Pancreas (tissue), 10 donors: Measurements from ENCODE around the gene DNM3. TPM values are rescaled to one million over a fixed set of nuclear protein-coding genes. Genes with fewer than 3 reads are reported as not detected.
"Not testable (repeated sequence)": the region's sequence is repeated elsewhere in the genome, so short reads cannot be mapped to it uniquely, and the experiment has no call there.

Source experiments
- ATAC-seq, 4 donors: fragments of 200-7000 bp; cut with Tn5 transposase; one replicate each; pipeline versions ENCODE4 v1.8.0 to v1.9.1; 2020; ENCODE audit warnings: mild to moderate bottlenecking in 4 of 4, moderate library complexity in 4 of 4
- DNase-seq, 6 donors: peaks; one replicate each; pipeline ENCODE4 v3.0.0-alpha.2; 2020
- FAIRE-seq: peaks from 2 replicates; lab custom pipeline; 2012; peaks lifted over from hg19 to GRCh38; lab: Jason Lieb, UNC
- H3K27ac ChIP-seq, 4 donors: fragments of 200-600 bp; sonication (generic); 1 replicate in 3 of 4; 2 replicates in 1 of 4; pipeline versions ENCODE4 v1.5.0 to v1.8.0; 2020
- H3K27me3 ChIP-seq, 4 donors: fragments of 200-600 bp; one replicate each; pipeline ENCODE4 v1.8.0; 2021
- H3K36me3 ChIP-seq, 3 donors: fragments of 200-600 bp; sonication (generic) in 1 of 3; one replicate each; pipeline versions ENCODE4 v1.5.0 to v1.8.0; 2020 to 2021
- H3K4me1 ChIP-seq, 3 donors: fragments of 200-600 bp; one replicate each; pipeline ENCODE4 v1.8.0; 2021
- H3K4me3 ChIP-seq, 4 donors: fragments of 200-600 bp; sonication (generic) in 2 of 4; one replicate each; pipeline versions ENCODE4 v1.5.0 to v1.8.0; 2020 to 2021
- H3K9me3 ChIP-seq, 4 donors: fragments of 200-600 bp; one replicate each; pipeline ENCODE4 v1.8.0; 2021
- CTCF ChIP-seq, 4 donors: fragments of 200-600 bp; sonication (generic) in 3 of 4; IDR thresholded peaks; one replicate each; pipeline versions ENCODE4 v1.5.0 to v1.8.0; 2021; ENCODE audit warnings: antibody characterized with exemption in 4 of 4
- WGBS, 2 donors: extraction: QIAGEN DNeasy Blood & Tissue Kit; methylation state at CpG; one replicate each; pipeline ENCODE4 v1.1.7; 2013; 5-methylcytosine and 5-hydroxymethylcytosine counted together
- intact Hi-C, 3 donors: fragments of 100-400 bp; cut with DNase I; formaldehyde crosslinking; loops; one replicate each; pipeline versions ENCODE4 v1.11.1 to v1.14.2; 2022
- polyA plus RNA-seq, 2 donors: library from polyadenylated mRNA; stranded (reverse); fragments of 200-250 nt; gene quantifications; one replicate each; pipeline ENCODE4 v1.2.3, GENCODE V29; 2013
- total RNA-seq, 6 donors: library from RNA; stranded (reverse); fragmentation: NEBNext Ultra II Directional in 4 of 6; extraction: Animal tissue kit (Norgen Biotek cat#: 25700) in 4 of 6; gene quantifications; one replicate each; pipeline versions ENCODE4 v1.2.1 to v1.2.4, GENCODE V29; 2021 to 2023
- donor health status: healthy with polysubstance abuse.
- donor health status: DM: no; HTN: no; CAD: no; lungs with moderate emphysema.
- donor health status: DM: no; HTN: no; CAD: no.
- donor health status: control.
- donor health status: control.
- donor health status: Bipolar disorder and iron deficiency.
- donor health status: DM: yes; HTN: yes; CAD: no.
- donor health status: DM: no; HTN: no; CAD: no.
- donor health status: DM: no; HTN: no; CAD: no.
- donor health status: DM: yes; HTN: yes; CAD: no.

The DNM3 gene
- total and polyA plus RNA-seq, 8 donors = 0.40 to 1.3 (median 0.78) TPM

GRCh38 chr1:172018727-172019311, 177.5 kb downstream of the DNM3 start:
- WGBS, 2 donors = 69 to 83% methylated on average over 1 of the region's 1 CpG
- DNase-seq = no peak
- Histone ChIP-seq H3K4me1 (no peaks in the 10 kb centered on the region), H3K4me3 (no peak overlapping the region), H3K9me3 (no peaks in the 10 kb centered on the region), H3K27ac (no peak overlapping the region), H3K36me3 (no peaks in the 10 kb centered on the region), H3K27me3 (no peaks in the 10 kb centered on the region)
- no peak for FAIRE-seq
- no peak for TF ChIP-seq CTCF (IDR thresholded peaks at IDR 0.05)
- intact Hi-C loops = no loop called here
- no peak for ATAC-seq

DNA sequence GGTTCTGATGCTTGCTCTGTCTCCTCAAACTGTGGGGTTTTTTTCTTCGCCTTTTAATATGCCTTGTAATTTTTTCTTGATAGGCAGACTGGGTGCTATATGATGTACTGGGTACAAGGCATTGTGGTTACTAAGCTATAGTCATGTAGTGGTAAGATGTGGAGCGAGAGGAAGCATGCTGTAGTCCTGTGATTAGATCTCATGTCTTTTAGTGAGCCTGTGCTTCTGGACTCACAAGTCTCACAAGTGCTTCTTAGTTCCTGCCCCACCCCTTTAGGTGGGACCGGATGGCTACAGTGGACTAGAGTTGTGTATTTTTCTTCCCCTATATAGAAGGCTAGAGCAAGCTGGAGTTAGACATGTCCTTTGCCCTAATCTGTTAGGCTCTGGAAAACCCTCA, 178.7 kb downstream of the DNM3 start:
- TF ChIP-seq CTCF (IDR thresholded peaks at IDR 0.05) = no peak
- intact Hi-C loops = no loop called here
- Histone ChIP-seq H3K27me3 (no peaks in the 10 kb centered on the region), H3K9me3 (no peaks in the 10 kb centered on the region), H3K4me3 (no peak overlapping the region), H3K36me3 (no peaks in the 10 kb centered on the region), H3K4me1 (no peaks in the 10 kb centered on the region), H3K27ac (no peak overlapping the region)
- ATAC-seq (no peak), DNase-seq (no peak), FAIRE-seq (no peak)
- WGBS, 2 donors = 74 to 85% methylated on average over 3 of the region's 3 CpGs

- intact Hi-C loops = no loop called here
- no peaks in the 10 kb centered on the region for H3K9me3 ChIP-seq
- H3K27me3 ChIP-seq = no peaks in the 10 kb centered on the region
- WGBS, 2 donors = 72 to 78% methylated on average over 5 of the region's 5 CpGs
- H3K36me3 ChIP-seq = no peaks in the 10 kb centered on the region
- no peak for FAIRE-seq
- ATAC-seq = peak in 1 of 4 donors; percentile 55
- H3K4me1 ChIP-seq = no peaks in the 10 kb centered on the region
- H3K4me3 ChIP-seq = no peak overlapping the region
- no peak for DNase-seq
- H3K27ac ChIP-seq = no peak overlapping the region
- TF ChIP-seq CTCF (IDR thresholded peaks at IDR 0.05) = no peak
These were observed 183.2 kb downstream of the DNM3 start for GRCh38 chr1:172024516-172024915.

GRCh38 chr1:172024944-172025738, 183.8 kb downstream of the DNM3 start:
- peak in 2 of 6 donors; percentile 18 to 24 for DNase-seq
- intact Hi-C loops, H3K27me3 ChIP-seq, H3K4me1 ChIP-seq, H3K27ac ChIP-seq, H3K9me3 ChIP-seq, H3K36me3 ChIP-seq, FAIRE-seq, H3K4me3 ChIP-seq, ATAC-seq: not testable (repeated sequence)
- WGBS, 2 donors = 71% methylated on average over 13 of the region's 13 CpGs

DNA sequence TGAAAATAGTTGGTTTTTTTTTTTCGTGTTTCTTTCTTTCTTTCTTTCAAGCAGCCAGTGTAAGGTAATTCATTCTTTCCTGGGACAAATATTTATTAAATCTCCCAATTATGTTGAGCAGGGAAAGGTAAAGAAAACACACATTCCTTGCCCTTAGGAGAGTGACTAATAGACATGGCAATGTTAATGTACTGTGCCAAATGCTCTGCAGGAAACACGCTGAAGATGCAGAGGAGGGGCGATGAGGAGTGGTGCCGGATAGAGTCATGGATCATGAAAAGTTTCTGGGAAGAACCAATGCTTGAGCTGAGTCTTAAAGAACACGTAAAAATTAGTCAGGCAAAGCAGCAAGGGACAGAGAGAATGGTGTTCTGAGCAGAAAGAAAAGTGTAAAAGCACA, 199.2 kb downstream of the DNM3 start:
- ATAC-seq = no peak

More for the DNA sequence above, 199.2 kb downstream of the DNM3 start:
- FAIRE-seq (no peak), DNase-seq (no peak)
- Histone ChIP-seq H3K9me3 (no peaks in the 10 kb centered on the region), H3K27me3 (no peaks in the 10 kb centered on the region), H3K4me3 (no peak overlapping the region), H3K27ac (no peak overlapping the region), H3K4me1 (no peaks in the 10 kb centered on the region), H3K36me3 (no peaks in the 10 kb centered on the region)
- intact Hi-C loops = no loop called here
- TF ChIP-seq CTCF (IDR thresholded peaks at IDR 0.05) = no peak
- 72 to 83% methylated on average over 5 of the region's 5 CpGs for WGBS, 2 donors
